Skeletal muscle tissue (tissue), 4 donors: Measurements from ENCODE around the gene EGFLAM. TPM values are rescaled to one million over a fixed set of nuclear protein-coding genes. Genes with fewer than 3 reads are reported as not detected.

Source experiments
- H3K27ac ChIP-seq: one replicate; pipeline ENCODE4 v1.7.0; 2013; ENCODE audit warnings: mild to moderate bottlenecking, low read depth, low read length, inconsistent platforms
- H3K27me3 ChIP-seq, 3 donors: one replicate each; pipeline ENCODE4 v1.7.0; 2013; ENCODE audit warnings: low read length in 3 of 3; ENCODE audit not compliant: control insufficient read depth in 3 of 3, insufficient read depth in 3 of 3
- H3K36me3 ChIP-seq, 3 donors: one replicate each; pipeline ENCODE4 v1.7.0; 2013; ENCODE audit warnings: low read length in 3 of 3; ENCODE audit not compliant: control insufficient read depth in 3 of 3, insufficient read depth in 3 of 3
- H3K4me1 ChIP-seq, 3 donors: one replicate each; pipeline ENCODE4 v1.7.0; 2013; ENCODE audit warnings: low read length in 3 of 3, mild to moderate bottlenecking in 3 of 3; ENCODE audit not compliant: control insufficient read depth in 3 of 3, insufficient read depth in 3 of 3
- H3K4me3 ChIP-seq, 3 donors: one replicate each; pipeline ENCODE4 v1.7.0; 2013; ENCODE audit warnings: low read length in 3 of 3
- H3K9ac ChIP-seq, 3 donors: one replicate each; pipeline ENCODE4 v1.7.0; 2013; ENCODE audit warnings: low read length in 3 of 3, mild to moderate bottlenecking in 3 of 3, moderate library complexity in 2 of 3, low read depth in 1 of 3
- H3K9me3 ChIP-seq, 3 donors: one replicate each; pipeline ENCODE4 v1.7.0; 2013; ENCODE audit warnings: low read length in 3 of 3; ENCODE audit not compliant: control insufficient read depth in 3 of 3
- total RNA-seq: library from RNA; depleted of rRNA; stranded (reverse); fragments of >200 nt; gene quantifications from one replicate; pipeline ENCODE4 v1.2.3, GENCODE V29; 2014
- donor health status: Osteomylitis.

EGFLAM gene
- total RNA-seq, 1 donor from 2014 or later = 41.8 TPM

DNA sequence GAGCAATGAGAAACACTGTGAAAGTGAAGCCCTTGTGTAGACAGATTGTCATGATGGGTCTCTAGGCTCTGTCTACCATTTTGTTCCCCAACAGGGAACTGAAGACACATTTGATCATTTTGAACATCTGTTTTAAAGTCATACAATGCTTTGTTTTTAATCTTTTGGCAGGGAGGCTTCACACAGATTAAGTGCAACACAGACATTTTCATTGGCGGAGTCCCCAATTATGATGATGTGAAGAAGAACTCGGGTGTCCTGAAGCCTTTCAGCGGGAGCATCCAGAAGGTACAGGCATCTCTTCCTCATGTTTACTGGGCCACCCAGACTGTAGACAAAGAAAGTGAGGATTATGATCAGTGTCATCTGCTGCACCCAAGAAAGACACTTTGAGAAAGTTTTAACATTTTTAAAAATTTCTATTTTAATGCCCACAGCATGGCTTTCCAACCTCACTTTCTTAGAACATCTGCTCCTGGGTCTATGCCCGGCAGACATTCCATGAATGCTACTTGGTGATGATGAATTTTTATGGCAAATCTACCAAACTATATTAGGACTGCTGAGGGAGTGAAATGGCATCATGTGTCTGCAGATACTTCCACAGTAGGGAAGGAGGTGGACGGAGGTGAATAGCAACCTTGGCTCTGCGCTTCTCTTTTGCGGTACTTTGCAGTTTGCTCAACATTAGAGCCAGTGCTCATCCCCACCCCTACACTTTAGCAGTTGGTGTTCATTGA is 176.8 kb downstream of the EGFLAM start:
- no peak overlapping the region for H3K4me3 ChIP-seq
- H3K4me1 ChIP-seq = peaks cover 15 to 18% (median 16%) of the 10 kb centered on the region in 3 donors
- H3K9ac ChIP-seq = no peak overlapping the region
- no peaks in the 10 kb centered on the region for H3K9me3 ChIP-seq
- no peak overlapping the region for H3K27ac ChIP-seq
- peaks cover 0 to 4% (median 0%) of the 10 kb centered on the region in 3 donors for H3K27me3 ChIP-seq
- no peaks in the 10 kb centered on the region for H3K36me3 ChIP-seq

DNA sequence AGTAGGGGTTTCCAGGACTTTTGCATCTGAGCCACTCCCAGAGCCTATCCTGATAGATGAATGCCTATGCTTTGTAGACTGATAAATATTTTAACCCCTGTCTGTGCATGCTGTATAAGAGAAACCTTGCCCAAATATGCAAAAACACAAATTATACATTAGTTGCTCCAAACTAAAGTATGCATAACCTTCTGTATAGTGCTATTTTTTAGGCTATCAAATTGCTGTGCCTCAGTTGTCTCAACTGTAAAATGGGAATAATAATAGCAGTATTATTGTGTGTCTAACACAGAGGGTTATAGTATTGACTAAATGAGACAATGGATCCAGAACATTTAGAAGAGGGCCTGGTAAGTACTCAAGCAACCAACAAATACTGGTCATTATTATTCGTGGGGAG is 180.4 kb downstream of the EGFLAM start:
- Histone ChIP-seq H3K9ac (no peak overlapping the region), H3K27me3 (no peaks in the 10 kb centered on the region), H3K9me3 (no peaks in the 10 kb centered on the region), H3K4me3 (no peak overlapping the region), H3K27ac (no peak overlapping the region), H3K4me1 (peaks cover 7 to 9% (median 7%) of the 10 kb centered on the region in 3 donors), H3K36me3 (no peaks in the 10 kb centered on the region)

DNA sequence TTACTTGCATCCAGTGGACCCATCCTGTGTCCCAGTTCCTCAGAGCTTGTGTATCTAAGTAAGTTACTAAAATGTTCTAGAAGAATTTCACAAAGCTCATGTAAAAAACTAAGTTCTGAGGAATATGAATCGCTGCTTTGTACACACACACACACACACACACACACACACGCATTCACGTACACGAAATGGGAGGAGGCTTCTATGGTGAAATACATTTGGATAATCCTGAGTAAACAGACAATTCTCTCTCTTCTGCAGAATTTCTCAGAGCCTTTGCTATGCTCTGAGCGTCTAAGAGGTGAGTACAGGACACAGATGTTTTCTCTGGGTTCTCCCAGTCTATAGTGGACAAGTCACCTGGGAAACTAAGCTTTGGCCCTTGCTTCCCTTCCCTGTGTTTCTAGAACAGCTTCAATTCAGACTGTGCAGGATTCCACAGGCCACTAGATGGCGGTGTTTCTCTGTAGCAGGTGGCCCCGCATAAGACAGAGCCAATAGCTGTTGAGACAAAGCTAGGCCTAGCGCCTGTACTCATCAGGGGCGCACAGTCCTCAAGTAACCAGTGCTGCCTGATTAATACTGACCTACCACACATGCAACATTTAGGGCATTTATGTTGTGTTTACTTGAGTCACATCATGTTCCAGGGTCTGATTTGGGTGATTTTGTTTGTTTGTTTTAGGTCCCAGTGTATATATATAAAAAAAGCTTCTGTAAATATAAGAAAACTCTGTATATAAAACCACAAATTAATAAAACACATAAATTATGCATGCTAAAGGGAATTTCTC is 183.3 kb downstream of the EGFLAM start:
- Histone ChIP-seq H3K27ac (no peak overlapping the region), H3K4me3 (no peak overlapping the region), H3K9me3 (no peaks in the 10 kb centered on the region), H3K9ac (no peak overlapping the region), H3K27me3 (no peaks in the 10 kb centered on the region), H3K4me1 (peaks cover under 1 to 15% (median 4%) of the 10 kb centered on the region in 3 donors), H3K36me3 (no peaks in the 10 kb centered on the region)

DNA sequence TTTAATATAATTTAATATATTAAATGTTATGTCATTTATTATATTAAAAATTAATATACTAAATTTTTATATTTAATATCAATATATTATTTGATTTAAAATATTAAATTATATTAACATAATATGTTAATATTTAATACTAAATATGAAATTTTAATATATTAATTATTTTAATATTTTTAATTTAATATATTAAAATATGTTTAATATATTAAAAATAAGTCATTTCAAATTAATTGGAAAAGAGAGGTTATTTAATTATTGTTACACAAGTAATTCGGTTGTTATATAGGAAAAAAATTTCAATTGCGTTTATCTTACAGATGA is 183.9 kb downstream of the EGFLAM start:
- Histone ChIP-seq H3K9me3 (no peaks in the 10 kb centered on the region), H3K27ac (no peak overlapping the region), H3K4me3 (no peak overlapping the region), H3K4me1 (peaks cover 5 to 20% (median 7%) of the 10 kb centered on the region in 3 donors), H3K27me3 (no peaks in the 10 kb centered on the region), H3K36me3 (no peaks in the 10 kb centered on the region), H3K9ac (no peak overlapping the region)

DNA sequence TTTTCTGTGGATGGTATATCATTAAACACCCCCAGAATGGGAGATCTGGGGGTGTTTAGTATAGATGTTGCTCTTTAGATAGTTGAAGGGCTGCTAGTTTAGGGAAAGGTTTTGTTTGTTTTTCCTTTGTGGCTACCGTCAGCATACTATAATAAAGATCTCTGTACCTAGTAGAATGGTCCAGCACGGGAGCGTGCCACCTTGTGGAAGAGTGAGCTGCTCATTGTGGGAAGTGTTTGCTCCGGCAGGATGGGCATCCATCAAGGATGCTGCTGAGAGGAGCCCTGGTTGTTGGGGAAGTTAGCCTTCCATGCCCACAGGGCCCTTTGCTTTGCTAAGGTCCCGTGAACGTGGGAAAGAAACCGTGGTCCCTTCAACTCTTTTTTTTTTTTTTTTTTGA is 185.0 kb downstream of the EGFLAM start:
- no peaks in the 10 kb centered on the region for H3K9me3 ChIP-seq
- no peak overlapping the region for H3K4me3 ChIP-seq
- H3K27me3 ChIP-seq = no peaks in the 10 kb centered on the region
- H3K36me3 ChIP-seq = no peaks in the 10 kb centered on the region
- H3K4me1 ChIP-seq = peaks cover 13 to 31% (median 18%) of the 10 kb centered on the region in 3 donors
- no peak overlapping the region for H3K9ac ChIP-seq
- H3K27ac ChIP-seq = no peak overlapping the region

DNA sequence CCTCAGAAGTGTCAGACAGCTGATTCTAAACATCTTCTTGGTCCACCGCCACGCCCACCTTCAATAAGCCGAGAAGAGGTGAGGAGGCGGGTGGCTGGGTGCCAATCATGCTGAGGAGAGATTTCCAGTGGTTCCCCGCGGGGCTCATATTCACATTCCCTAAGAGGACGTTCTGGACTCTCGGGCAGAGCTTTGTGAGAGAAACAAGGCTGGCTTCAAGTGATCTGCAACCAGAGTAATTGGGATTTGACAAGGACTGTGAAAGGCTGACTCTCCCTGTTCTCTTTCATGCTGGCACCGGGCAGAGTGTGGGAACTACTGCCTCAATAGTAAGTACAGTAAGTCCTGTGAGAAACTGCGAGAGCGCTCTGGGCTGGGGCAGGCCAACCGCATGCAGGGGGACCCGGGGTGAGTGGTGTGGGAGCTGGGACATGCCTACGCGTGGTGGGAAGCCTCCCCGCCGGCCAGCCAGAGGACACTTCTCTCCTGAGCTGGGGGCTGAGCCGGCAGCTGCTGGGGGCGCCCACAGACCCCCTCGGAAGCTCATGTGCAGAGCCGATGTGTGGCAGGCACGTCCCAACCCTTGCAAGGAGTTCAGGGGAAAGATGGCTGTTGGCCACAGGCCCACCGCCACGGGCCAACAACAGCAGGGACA is 187.1 kb downstream of the EGFLAM start:
- Histone ChIP-seq H3K27ac (peak overlapping the region; percentile 86), H3K27me3 (no peaks in the 10 kb centered on the region), H3K4me3 (peak overlapping the region; percentile 77 to 82 (median 81)), H3K36me3 (peaks cover 0 to 7% (median 6%) of the 10 kb centered on the region in 3 donors), H3K9ac (peak overlapping the region; percentile 80 to 93 (median 93)), H3K4me1 (peaks cover 25 to 44% (median 37%) of the 10 kb centered on the region in 3 donors), H3K9me3 (no peaks in the 10 kb centered on the region)

DNA sequence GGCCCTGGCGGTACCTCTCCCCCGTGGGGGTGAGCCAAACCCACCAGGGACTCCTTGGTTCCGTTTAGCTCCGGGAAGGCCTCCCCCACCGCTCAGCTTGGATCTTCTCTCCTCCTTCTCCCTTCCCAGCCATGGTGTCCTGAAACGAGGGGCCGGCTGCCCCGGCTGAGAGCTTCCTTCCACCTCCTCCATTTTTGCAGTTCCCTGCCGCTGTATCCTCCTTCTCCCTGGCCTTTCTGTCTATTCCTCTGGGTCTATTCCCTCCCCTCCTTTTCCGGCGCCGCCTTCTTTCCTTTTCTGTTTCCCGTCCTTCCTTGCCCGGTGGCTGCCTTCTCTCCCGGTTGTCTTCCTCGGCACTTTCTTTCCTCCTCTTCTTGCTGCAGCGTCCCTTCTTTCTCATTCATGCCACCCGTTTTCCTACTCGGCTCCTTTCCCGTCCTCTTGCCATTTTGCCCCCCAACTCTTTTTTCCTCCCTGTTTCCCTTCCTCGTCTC is 187.7 kb downstream of the EGFLAM start:
- no peaks in the 10 kb centered on the region for H3K27me3 ChIP-seq
- peak overlapping the region; percentile 77 to 82 (median 81) for H3K4me3 ChIP-seq
- H3K27ac ChIP-seq = peak overlapping the region; percentile 86
- H3K9ac ChIP-seq = peak overlapping the region; percentile 80 to 93 (median 93)
- no peaks in the 10 kb centered on the region for H3K9me3 ChIP-seq
- H3K4me1 ChIP-seq = peaks cover 25 to 44% (median 38%) of the 10 kb centered on the region in 3 donors
- H3K36me3 ChIP-seq = peaks cover 3 to 11% (median 7%) of the 10 kb centered on the region in 3 donors

DNA sequence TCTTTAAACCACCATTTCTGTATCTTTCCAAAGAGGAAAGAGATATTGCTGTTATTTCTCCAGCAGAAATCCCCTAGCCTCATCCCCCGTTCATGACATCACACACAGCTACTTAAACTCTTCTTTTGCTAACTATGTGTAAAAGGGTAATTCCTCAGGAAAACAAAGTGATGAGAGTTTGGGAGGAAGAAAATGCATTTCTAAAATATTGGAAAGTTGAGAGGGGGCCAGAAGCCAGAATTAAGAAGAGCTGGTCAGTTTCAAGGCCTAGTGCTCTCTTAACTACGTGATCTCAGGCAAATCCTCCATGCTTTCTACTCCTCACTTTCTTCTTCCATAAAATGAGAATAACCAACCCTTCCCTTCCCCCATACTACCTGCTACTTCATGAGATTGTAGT is 188.7 kb downstream of the EGFLAM start:
- Histone ChIP-seq H3K27ac (peak overlapping the region; percentile 86), H3K4me3 (peak overlapping the region in 2 of 3 donors; percentile 77 to 81), H3K36me3 (peaks cover 9 to 16% (median 11%) of the 10 kb centered on the region in 3 donors), H3K4me1 (peaks cover 25 to 44% (median 35%) of the 10 kb centered on the region in 3 donors), H3K9me3 (no peaks in the 10 kb centered on the region), H3K27me3 (no peaks in the 10 kb centered on the region), H3K9ac (peak overlapping the region in 2 of 3 donors; percentile 80 to 93)

DNA sequence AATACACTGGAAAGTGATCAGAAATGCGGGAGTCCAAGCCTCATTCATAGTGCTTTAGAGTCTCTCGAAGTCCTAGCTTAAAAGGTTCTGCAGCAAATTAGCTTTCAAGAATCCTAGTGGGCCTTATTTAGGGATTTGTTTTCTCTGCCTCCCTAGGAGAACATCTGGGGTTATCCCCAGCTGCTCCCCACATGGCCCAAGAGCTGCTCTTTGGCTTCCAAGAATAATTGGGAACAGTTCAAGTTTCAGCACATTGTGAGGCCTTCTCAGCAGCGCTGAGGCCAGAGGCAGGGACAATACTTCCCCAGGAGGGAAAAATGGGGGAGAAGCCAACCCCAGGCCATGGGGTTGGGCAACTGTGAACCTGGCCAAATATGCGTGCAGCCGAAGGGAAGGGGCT is 189.4 kb downstream of the EGFLAM start:
- H3K9ac ChIP-seq = no peak overlapping the region
- peaks cover 16 to 23% (median 18%) of the 10 kb centered on the region in 3 donors for H3K36me3 ChIP-seq
- peaks cover 25 to 44% (median 35%) of the 10 kb centered on the region in 3 donors for H3K4me1 ChIP-seq
- H3K27ac ChIP-seq = peak overlapping the region; percentile 86
- no peak overlapping the region for H3K4me3 ChIP-seq
- no peaks in the 10 kb centered on the region for H3K27me3 ChIP-seq
- H3K9me3 ChIP-seq = no peaks in the 10 kb centered on the region
